WTC11 (cell line): ENCODE measurements around the gene TLE7. TPM values are rescaled to one million over a fixed set of nuclear protein-coding genes. Genes with fewer than 3 reads are reported as not detected.

Source experiments
- ATAC-seq: fragments of 200-7000 bp; cut with Tn5 transposase; 2 replicates; pipeline ENCODE4 v1.10.0; 2021; ENCODE audit warnings: mild to moderate bottlenecking, moderate library complexity
- Bru-seq: library from RNA; stranded (reverse); fragments of 400-500 nt; gene quantifications from one replicate; lab custom pipeline; 2021; lab: Mats Ljungman, UMichigan
- CTCF ChIA-PET: fragments of 300-600 bp; sonication (Branson Sonifier 250); formaldehyde crosslinking; loops from one replicate; lab custom pipeline; 2021; ENCODE audit warnings: antibody characterized with exemption; lab: Charles Lee
- POLR2A ChIA-PET: fragments of 350-600 bp; sonication (Branson Sonifier 250); formaldehyde crosslinking; loops from one replicate; lab custom pipeline; 2021; ENCODE audit warnings: antibody characterized with exemption; lab: Charles Lee
- DNase-seq: peaks from one replicate; pipeline ENCODE4 v3.0.0; 2021; ENCODE audit warnings: low spot score
- H3K27ac Mint-ChIP-seq: 2 replicates; pipeline ENCODE4 v1.8.0; 2021; ENCODE audit warnings: mixed read lengths
- H3K27me3 Mint-ChIP-seq: 2 replicates; pipeline ENCODE4 v1.8.0; 2021; ENCODE audit warnings: low read depth, mild to moderate bottlenecking, moderate library complexity, mixed read lengths
- H3K36me3 Mint-ChIP-seq: 2 replicates; pipeline ENCODE4 v1.8.0; 2021; ENCODE audit warnings: mixed read lengths
- H3K4me1 Mint-ChIP-seq: 2 replicates; pipeline ENCODE4 v1.8.0; 2022; ENCODE audit warnings: mixed read lengths
- H3K4me3 Mint-ChIP-seq: 2 replicates; pipeline ENCODE4 v1.8.0; 2021; ENCODE audit warnings: mild to moderate bottlenecking, moderate library complexity, mixed read lengths
- H3K9me3 Mint-ChIP-seq: 2 replicates; pipeline ENCODE4 v1.8.0; 2021; ENCODE audit warnings: mixed read lengths
- AFF4 ChIP-seq: sonication (generic); formaldehyde crosslinking; IDR thresholded peaks from 2 replicates; pipeline ENCODE4 v1.8.1; 2023; ENCODE audit warnings: mild to moderate bottlenecking, missing genetic modification reagents, borderline replicate concordance
- ERG ChIP-seq: fragments of 250-450 bp; sonication (Bioruptor Pico); IDR thresholded peaks from 2 replicates; pipeline ENCODE4 v1.8.0; 2021; ENCODE audit warnings: mild to moderate bottlenecking
- FOXJ3 ChIP-seq: sonication (generic); formaldehyde crosslinking; IDR thresholded peaks from 2 replicates; pipeline ENCODE4 v1.9.0; 2021; ENCODE audit warnings: missing genetic modification reagents, mild to moderate bottlenecking, borderline replicate concordance
- FOXP1 ChIP-seq: sonication (generic); formaldehyde crosslinking; IDR thresholded peaks from 2 replicates; pipeline ENCODE4 v1.8.0; 2022; ENCODE audit warnings: missing genetic modification reagents, mild to moderate bottlenecking, moderate library complexity, borderline replicate concordance
- HMGA2 ChIP-seq: fragments of 250-450 bp; sonication (Bioruptor Pico); IDR thresholded peaks from 2 replicates; pipeline ENCODE4 v1.4.0; 2021; ENCODE audit warnings: mild to moderate bottlenecking, moderate library complexity
- MLX ChIP-seq: sonication (generic); formaldehyde crosslinking; IDR thresholded peaks from 2 replicates; pipeline ENCODE4 v1.8.1; 2023; ENCODE audit warnings: mild to moderate bottlenecking, missing genetic modification reagents, moderate library complexity
- NFE2L1 ChIP-seq: sonication (generic); formaldehyde crosslinking; IDR thresholded peaks from 2 replicates; pipeline ENCODE4 v1.8.1; 2023; ENCODE audit warnings: missing genetic modification reagents
- PREB ChIP-seq: sonication (generic); formaldehyde crosslinking; IDR thresholded peaks from 2 replicates; pipeline ENCODE4 v1.8.1; 2022; ENCODE audit warnings: mild to moderate bottlenecking, missing genetic modification reagents, moderate library complexity, borderline replicate concordance
- STAT6 ChIP-seq: sonication (generic); formaldehyde crosslinking; conservative IDR thresholded peaks from 2 replicates; pipeline ENCODE4 v1.8.1; 2023; ENCODE audit warnings: mild to moderate bottlenecking, low read depth, missing genetic modification reagents, moderate library complexity
- TCF7 ChIP-seq: sonication (generic); formaldehyde crosslinking; IDR thresholded peaks from 2 replicates; pipeline ENCODE4 v1.8.0; 2022; ENCODE audit warnings: mild to moderate bottlenecking, low read depth, missing genetic modification reagents, moderate library complexity
- TP53 ChIP-seq: sonication (generic); formaldehyde crosslinking; IDR thresholded peaks from 2 replicates; pipeline ENCODE4 v1.8.1; 2023; ENCODE audit warnings: mild to moderate bottlenecking, missing genetic modification reagents
- ZBTB43 ChIP-seq: sonication (generic); formaldehyde crosslinking; IDR thresholded peaks from 2 replicates; pipeline ENCODE4 v1.8.1; 2023; ENCODE audit warnings: mild to moderate bottlenecking, missing genetic modification reagents
- ZNF219 ChIP-seq: sonication (generic); formaldehyde crosslinking; IDR thresholded peaks from 2 replicates; pipeline ENCODE4 v1.8.0; 2023; ENCODE audit warnings: missing genetic modification reagents, mild to moderate bottlenecking, borderline replicate concordance
- ZNF232 ChIP-seq: sonication (generic); formaldehyde crosslinking; IDR thresholded peaks from 2 replicates; pipeline ENCODE4 v1.8.0; 2022; ENCODE audit warnings: mild to moderate bottlenecking, missing genetic modification reagents
- ZNF425 ChIP-seq: fragments of 250-450 bp; sonication (Bioruptor Pico); conservative IDR thresholded peaks from 2 replicates; pipeline ENCODE4 v1.9.0; 2021; ENCODE audit warnings: mild to moderate bottlenecking
- ZSCAN18 ChIP-seq: fragments of 250-450 bp; sonication (Bioruptor Pico); IDR thresholded peaks from 2 replicates; pipeline ENCODE4 v2.1.2; 2022; ENCODE audit warnings: mild to moderate bottlenecking, moderate library complexity
- long read RNA-seq, 3 experiments: library from RNA in 1 of 3; library from capped mRNA in 1 of 3; library from polyadenylated mRNA in 1 of 3; unstranded in 2 of 3; stranded (forward) in 1 of 3; transcript quantifications; one replicate each; pipeline ENCODE4 v2.0.0, GENCODE V29; 2021
- total RNA-seq: library from RNA; stranded (reverse); gene quantifications from 3 replicates; pipeline ENCODE4 v1.2.3, GENCODE V29; 2021

Gene TLE7
- total RNA-seq (0.23 to 0.62 TPM (median 0.55 TPM) in 3 replicates), Bru-seq, nascent RNA (percentile 16 among the genes with signal in this experiment)
- long read RNA-seq, experiment 1, partial matches to known transcripts: 0 of 1 reads
- long read RNA-seq, experiment 1, other reads (novel, unspliced or antisense): 0 of 1 reads
- long read RNA-seq, experiment 2, partial matches to known transcripts: 0 of 1 reads
- long read RNA-seq, experiment 2, other reads (novel, unspliced or antisense): 1 of 1 reads
- long read RNA-seq, experiment 3: 0 reads

GRCh38 chr16:71442051-71442440, at the start of gene TLE7:
Gene TLE7 (minus strand): TSS chr16:71442054. CDS start chr16:71433324, 8,730 bp downstream.
- H3K27ac Mint-ChIP-seq: no peak within 1 kb of the TSS
- CTCF ChIA-PET: interaction anchor here (1.0 kb wide), 1 partner anchor 58 kb away, joined by 5 read pairs; no protein-coding TSS in a partner anchor
- H3K4me3 Mint-ChIP-seq: no peak within 1 kb of the TSS
- DNase-seq (no peak), ATAC-seq (no peak)
- H3K4me1 Mint-ChIP-seq: peaks cover 7% of the 10 kb centered on the region; the same call in 1 of the 2 replicates
- H3K9me3 Mint-ChIP-seq: peaks cover 26% of the 10 kb centered on the region
- TF ChIP-seq FOXP1 (CRISPR knock-in tag) (no peak), TP53 (CRISPR knock-in tag) (no peak), PREB (CRISPR knock-in tag) (no peak), HMGA2 (CRISPR knock-in tag) (no peak), TCF7 (no peak), ZBTB43 (CRISPR knock-in tag) (no peak), AFF4 (CRISPR knock-in tag) (no peak), ZSCAN18 (CRISPR knock-in tag) (no peak), NFE2L1 (CRISPR knock-in tag) (no peak)
- TF ChIP-seq, all 79 proteins: peak for 0
- POLR2A ChIA-PET: no interaction called here
- H3K27me3 Mint-ChIP-seq: peaks cover 15% of the 10 kb centered on the region
- H3K36me3 Mint-ChIP-seq: peaks cover 1% of the 10 kb centered on the region

- Mint-ChIP-seq H3K4me3 (no peak overlapping the region), H3K9me3 (no peaks in the 10 kb centered on the region), H3K4me1 (no peaks in the 10 kb centered on the region), H3K27me3 (peaks cover 8% of the 10 kb centered on the region), H3K36me3 (no peaks in the 10 kb centered on the region), H3K27ac (no peak overlapping the region)
- ATAC-seq: no peak
- ChIA-PET CTCF (interaction anchor here (1.2 to 1.5 kb wide), 2 partner anchors 51 to 78 kb away, joined by 3 read pairs; no protein-coding TSS in a partner anchor), POLR2A (interaction anchor here (1.4 kb wide), 1 partner anchor 12 kb away, joined by 3 read pairs; no protein-coding TSS in a partner anchor)
- DNase-seq: no peak
- TF ChIP-seq FOXJ3 (CRISPR knock-in tag): no peak
- no peak for TF ChIP-seq ERG (CRISPR knock-in tag)
- no peak for TF ChIP-seq MLX
- no peak for TF ChIP-seq ZNF232 (CRISPR knock-in tag)
- TF ChIP-seq STAT6: no peak
- TF ChIP-seq ZNF425: no peak
- TF ChIP-seq ZNF219 (CRISPR knock-in tag): no peak
- TF ChIP-seq PREB (CRISPR knock-in tag): no peak
These were observed 49.2 kb upstream of the TLE7 start for GRCh38 chr16:71491054-71491453.
